ENCODE results near the gene GPR17.

Gene GPR17

GRCh38 chr2:127645395-127646291 lies at the start of gene GPR17:
Gene GPR17, plus strand, starts transcription at chr2:127646153. Its CDS starts 4,583 bp downstream, at chr2:127650736.
- DNase-seq = no peak

- DNase-seq = no peak
Observed at GRCh38 chr2:127596311-127597045, 49.5 kb upstream of the GPR17 start.

GRCh38 chr2:127597046-127597983 lies 48.6 kb upstream of the GPR17 start:
- DNase-seq = no peak

- no peak for DNase-seq
Observed at GRCh38 chr2:127597984-127598380, 48.0 kb upstream of the GPR17 start.

GRCh38 chr2:127598711-127599110 lies 47.2 kb upstream of the GPR17 start:
- DNase-seq = no peak

GRCh38 chr2:127599211-127599610 lies 46.7 kb upstream of the GPR17 start:
- DNase-seq = no peak

GRCh38 chr2:127604986-127605385 lies 41.0 kb upstream of the GPR17 start:
- DNase-seq = no peak

- DNase-seq = no peak
Observed at GRCh38 chr2:127605691-127606263, 40.2 kb upstream of the GPR17 start.

- no peak for DNase-seq
Observed at GRCh38 chr2:127606625-127607398, 39.1 kb upstream of the GPR17 start.

- no peak for DNase-seq
Observed at GRCh38 chr2:127607399-127607908, 38.5 kb upstream of the GPR17 start.

- no peak for DNase-seq
Observed at GRCh38 chr2:127608061-127609030, 37.6 kb upstream of the GPR17 start.

- no peak for DNase-seq
Observed at GRCh38 chr2:127609031-127609751, 36.8 kb upstream of the GPR17 start.

GRCh38 chr2:127609818-127610217 lies 36.1 kb upstream of the GPR17 start:
- DNase-seq = no peak

- DNase-seq = no peak
Observed at GRCh38 chr2:127610561-127610960, 35.4 kb upstream of the GPR17 start.

- no peak for DNase-seq
Observed at GRCh38 chr2:127611076-127611925, 34.7 kb upstream of the GPR17 start.

- DNase-seq = peak in 1 of 2 donors; percentile 8
Observed at GRCh38 chr2:127612111-127612822, 33.7 kb upstream of the GPR17 start.

- DNase-seq = peak in 1 of 2 donors; percentile 9
Observed at GRCh38 chr2:127614246-127614645, 31.7 kb upstream of the GPR17 start.

GRCh38 chr2:127614731-127615130 lies 31.2 kb upstream of the GPR17 start:
- DNase-seq = no peak
